Endodermal cell (in vitro differentiated cells): ENCODE measurements around the gene SMIM11. TPM values are rescaled to one million over a fixed set of nuclear protein-coding genes. Genes with fewer than 3 reads are reported as not detected.
A peak's percentile ranks its signal among the peaks of the same experiment; 100 is the strongest.

Experiments
- DNase-seq: peaks from one replicate; pipeline ENCODE4 v3.0.0-alpha.2; 2017
- H3K27ac ChIP-seq: 2 replicates; pipeline ENCODE4 v1.5.1; 2013; ENCODE audit warnings: mild to moderate bottlenecking, low read depth, low read length, moderate library complexity
- H3K27me3 ChIP-seq: 2 replicates; pipeline ENCODE4 v1.6.1; 2013; ENCODE audit warnings: mild to moderate bottlenecking, low read length, moderate library complexity; ENCODE audit not compliant: insufficient read depth, control insufficient read depth, poor library complexity, severe bottlenecking
- H3K36me3 ChIP-seq: 2 replicates; pipeline ENCODE4 v1.7.0; 2013; ENCODE audit warnings: mild to moderate bottlenecking, low read length, moderate library complexity; ENCODE audit not compliant: control insufficient read depth, insufficient read depth
- H3K4me1 ChIP-seq: one replicate; pipeline ENCODE4 v1.7.0; 2013; ENCODE audit warnings: low read length; ENCODE audit not compliant: control insufficient read depth, insufficient read depth
- H3K4me3 ChIP-seq: 2 replicates; pipeline ENCODE4 v1.5.1; 2013; ENCODE audit warnings: mild to moderate bottlenecking, low read length, moderate library complexity
- H3K9ac ChIP-seq: 2 replicates; pipeline ENCODE4 v1.6.1; 2013; ENCODE audit warnings: mild to moderate bottlenecking, low read length, moderate library complexity; ENCODE audit not compliant: poor library complexity, severe bottlenecking; ENCODE audit errors: extremely low read depth
- H3K9me3 ChIP-seq: 2 replicates; pipeline ENCODE4 v1.6.1; 2013; ENCODE audit warnings: mild to moderate bottlenecking, low read length, moderate library complexity; ENCODE audit not compliant: control insufficient read depth
- H3K27ac Mint-ChIP-seq: 2 replicates; pipeline ENCODE4 v1.8.0; 2020; ENCODE audit warnings: mixed read lengths
- H3K27me3 Mint-ChIP-seq: 2 replicates; pipeline ENCODE4 v1.8.0; 2021; ENCODE audit warnings: mild to moderate bottlenecking, mixed read lengths; ENCODE audit not compliant: insufficient read depth
- H3K36me3 Mint-ChIP-seq: 2 replicates; pipeline ENCODE4 v1.8.0; 2020; ENCODE audit warnings: low read depth, mixed read lengths
- H3K4me1 Mint-ChIP-seq: 2 replicates; pipeline ENCODE4 v1.8.0; 2020; ENCODE audit warnings: mixed read lengths
- H3K4me3 Mint-ChIP-seq: 2 replicates; pipeline ENCODE4 v1.8.0; 2020; ENCODE audit warnings: mild to moderate bottlenecking, moderate library complexity, mixed read lengths
- H3K9me3 Mint-ChIP-seq: 2 replicates; pipeline ENCODE4 v1.8.0; 2020; ENCODE audit warnings: mild to moderate bottlenecking, mixed read lengths
- CTCF ChIP-seq: fragments of 200-600 bp; sonication (generic); conservative IDR thresholded peaks from 2 replicates; pipeline ENCODE4 v1.5.0; 2021; ENCODE audit warnings: antibody characterized with exemption, mild to moderate bottlenecking
- WGBS, 2 experiments: methylation state at CpG; one replicate each; pipeline versions ENCODE4 v1.1.5 to v1.1.7; 2013; ENCODE audit warnings: missing lambda C conversion rate in 2 of 2, mixed read lengths in 1 of 2; ENCODE audit not compliant: insufficient coverage in 1 of 2, insufficient read length in 1 of 2; 5-methylcytosine and 5-hydroxymethylcytosine counted together
- total RNA-seq, 2 donors: library from RNA; stranded (reverse); fragmentation: NEBNext Ultra II Directional in 1 of 2; extraction: Animal tissue kit (Norgen Biotek cat#: 25700) in 1 of 2; gene quantifications; 2 replicates in 1 of 2; 3 replicates in 1 of 2; pipeline ENCODE4 v1.2.1, GENCODE V29; 2021

SMIM11 gene
- total RNA-seq, 2 donors from 2014 or later: 2.4 to 10.5 TPM

GRCh38 chr21:34362670-34363069, 12.6 kb upstream of the SMIM11 start:
- Mint-ChIP-seq H3K27ac (no peak overlapping the region), H3K4me1 (peaks cover 11% of the 10 kb centered on the region), H3K36me3 (no peaks in the 10 kb centered on the region), H3K9me3 (peaks cover 11% of the 10 kb centered on the region), H3K4me3 (no peak overlapping the region), H3K27me3 (peaks cover 10% of the 10 kb centered on the region)
- TF ChIP-seq CTCF: no peak
- Histone ChIP-seq H3K4me3 (no peak overlapping the region), H3K9me3 (no peaks in the 10 kb centered on the region), H3K27me3 (no peaks in the 10 kb centered on the region), H3K9ac (no peak overlapping the region), H3K27ac (no peak overlapping the region), H3K36me3 (no peaks in the 10 kb centered on the region), H3K4me1 (no peaks in the 10 kb centered on the region)
- no peak for DNase-seq
- WGBS, 2 experiments: 90 to 96% methylated on average over 3 of the region's 3 CpGs

- H3K27me3 Mint-ChIP-seq: peaks cover 10% of the 10 kb centered on the region
- Histone ChIP-seq H3K9me3 (no peaks in the 10 kb centered on the region), H3K27ac (no peak within 1 kb of the TSS), H3K36me3 (no peaks in the 10 kb centered on the region), H3K4me3 (no peak within 1 kb of the TSS), H3K9ac (no peak within 1 kb of the TSS), H3K27me3 (no peaks in the 10 kb centered on the region), H3K4me1 (no peaks in the 10 kb centered on the region)
- 88 to 100% methylated on average over 3 of the region's 3 CpGs for WGBS, 2 experiments
- no peaks in the 10 kb centered on the region for H3K36me3 Mint-ChIP-seq
- DNase-seq: peak; percentile 15
- H3K4me1 Mint-ChIP-seq: peaks cover 11% of the 10 kb centered on the region
- H3K4me3 Mint-ChIP-seq: no peak within 1 kb of the TSS
- peaks cover 2% of the 10 kb centered on the region for H3K9me3 Mint-ChIP-seq
- TF ChIP-seq CTCF: no peak
- no peak within 1 kb of the TSS for H3K27ac Mint-ChIP-seq
These were observed 11.6 kb upstream of the SMIM11 start, which contains the start of gene KCNE2 for GRCh38 chr21:34363733-34364132. Gene KCNE2 (plus strand): TSS chr21:34364006. CDS start chr21:34370479, 6,473 bp downstream.

GRCh38 chr21:34364921-34365320, 10.4 kb upstream of the SMIM11 start:
- DNase-seq: peak; percentile 4
- Histone ChIP-seq H3K27ac (no peak overlapping the region), H3K4me1 (no peaks in the 10 kb centered on the region), H3K4me3 (no peak overlapping the region), H3K36me3 (no peaks in the 10 kb centered on the region), H3K27me3 (no peaks in the 10 kb centered on the region), H3K9me3 (no peaks in the 10 kb centered on the region), H3K9ac (no peak overlapping the region)
- no peak overlapping the region for H3K4me3 Mint-ChIP-seq
- peaks cover 16% of the 10 kb centered on the region for H3K27me3 Mint-ChIP-seq
- no peaks in the 10 kb centered on the region for H3K36me3 Mint-ChIP-seq
- H3K9me3 Mint-ChIP-seq: no peaks in the 10 kb centered on the region
- peaks cover 11% of the 10 kb centered on the region for H3K4me1 Mint-ChIP-seq
- H3K27ac Mint-ChIP-seq: no peak overlapping the region
- TF ChIP-seq CTCF: no peak
